ENCODE results near the gene CCP110.

DNA sequence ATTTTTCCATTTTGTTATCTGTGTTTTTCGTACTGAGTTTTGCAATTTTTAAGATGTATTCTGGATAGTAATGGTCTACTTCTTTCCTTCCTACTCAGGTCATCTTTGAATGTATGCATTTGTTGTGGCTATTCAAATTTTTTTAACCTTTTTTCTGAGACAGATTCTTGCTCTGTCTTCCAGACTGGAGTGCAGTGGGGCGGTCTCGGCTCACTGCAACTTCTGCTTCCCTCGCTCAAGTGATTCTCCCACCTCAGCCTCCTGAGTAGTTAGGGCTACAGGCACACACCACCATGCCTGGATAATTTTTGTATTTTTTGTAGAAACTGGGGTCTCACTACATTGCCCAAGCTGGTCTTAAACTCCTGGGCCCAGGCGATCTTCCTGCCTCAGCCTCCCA, 65.4 kb downstream of the CCP110 start:
- TF ChIP-seq, protein P1, sequence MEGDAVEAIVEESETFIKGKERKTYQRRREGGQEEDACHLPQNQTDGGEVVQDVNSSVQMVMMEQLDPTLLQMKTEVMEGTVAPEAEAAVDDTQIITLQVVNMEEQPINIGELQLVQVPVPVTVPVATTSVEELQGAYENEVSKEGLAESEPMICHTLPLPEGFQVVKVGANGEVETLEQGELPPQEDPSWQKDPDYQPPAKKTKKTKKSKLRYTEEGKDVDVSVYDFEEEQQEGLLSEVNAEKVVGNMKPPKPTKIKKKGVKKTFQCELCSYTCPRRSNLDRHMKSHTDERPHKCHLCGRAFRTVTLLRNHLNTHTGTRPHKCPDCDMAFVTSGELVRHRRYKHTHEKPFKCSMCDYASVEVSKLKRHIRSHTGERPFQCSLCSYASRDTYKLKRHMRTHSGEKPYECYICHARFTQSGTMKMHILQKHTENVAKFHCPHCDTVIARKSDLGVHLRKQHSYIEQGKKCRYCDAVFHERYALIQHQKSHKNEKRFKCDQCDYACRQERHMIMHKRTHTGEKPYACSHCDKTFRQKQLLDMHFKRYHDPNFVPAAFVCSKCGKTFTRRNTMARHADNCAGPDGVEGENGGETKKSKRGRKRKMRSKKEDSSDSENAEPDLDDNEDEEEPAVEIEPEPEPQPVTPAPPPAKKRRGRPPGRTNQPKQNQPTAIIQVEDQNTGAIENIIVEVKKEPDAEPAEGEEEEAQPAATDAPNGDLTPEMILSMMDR (IDR thresholded peaks at IDR 0.05) = no peak
- TF ChIP-seq POLR2A (IDR thresholded peaks at IDR 0.05) = no peak

Measured in suprapubic skin (tissue), 3 donors.